ENCODE measurements around the gene ACTL10. TPM values are rescaled to one million over a fixed set of nuclear protein-coding genes. Genes with fewer than 3 reads are reported as not detected.
A peak's percentile ranks its signal among the peaks of the same experiment; 100 is the strongest.

The ACTL10 gene
- total RNA-seq, result 3.1 and 3.6 TPM in 2 replicates

DNA sequence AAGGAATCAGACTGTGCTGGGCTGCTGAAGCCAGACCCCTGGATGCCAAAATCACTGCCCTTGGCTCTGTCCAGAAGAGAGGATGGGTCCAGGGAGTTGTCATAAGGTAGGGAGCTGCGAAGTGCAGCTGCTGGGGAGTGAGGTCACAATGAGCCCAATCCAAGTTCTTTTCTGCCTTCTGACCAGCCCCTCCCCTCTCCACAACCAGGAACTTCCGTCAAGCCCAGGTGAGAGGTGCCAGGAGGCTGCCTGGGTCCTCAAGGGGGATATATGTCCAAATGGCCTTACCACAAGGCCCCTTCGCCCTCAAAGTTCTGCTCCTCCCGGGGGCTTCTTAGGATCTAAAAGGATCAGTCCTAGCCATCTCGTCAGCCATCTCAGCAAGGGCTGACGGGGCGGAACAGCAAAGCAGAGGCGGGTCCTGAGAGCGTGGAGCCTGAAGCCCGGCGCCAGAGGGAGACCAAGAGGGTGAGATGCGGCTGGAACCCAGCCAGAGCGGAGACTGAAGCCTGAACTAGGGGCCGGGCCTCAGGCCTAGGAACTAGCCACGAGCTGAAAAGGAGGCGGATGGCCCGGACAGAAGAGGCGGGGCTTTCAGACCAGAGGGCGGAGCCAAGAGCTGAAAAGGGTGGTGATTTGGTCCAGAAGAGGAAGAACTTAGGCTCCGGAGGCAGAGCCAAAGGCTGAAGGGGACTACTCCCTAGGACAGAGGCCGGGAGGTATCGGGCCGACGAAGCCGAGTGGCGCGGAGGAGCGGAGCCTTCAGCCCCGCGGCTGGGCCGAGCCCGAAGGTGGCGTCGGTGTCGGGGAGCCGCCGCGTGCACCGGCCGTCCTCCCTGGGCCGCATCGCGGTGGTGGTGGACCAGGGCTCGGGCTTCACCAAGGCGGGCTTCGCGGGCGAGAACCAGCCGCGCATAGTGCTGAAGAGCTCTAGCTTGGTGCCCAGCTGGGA, at the start of gene ACTL10:
TSS of gene ACTL10 (plus strand) at position 651 of the 952 bp plus-strand sequence. CDS start 555 bp downstream, outside the sequence.
- TF ChIP-seq, protein P1, sequence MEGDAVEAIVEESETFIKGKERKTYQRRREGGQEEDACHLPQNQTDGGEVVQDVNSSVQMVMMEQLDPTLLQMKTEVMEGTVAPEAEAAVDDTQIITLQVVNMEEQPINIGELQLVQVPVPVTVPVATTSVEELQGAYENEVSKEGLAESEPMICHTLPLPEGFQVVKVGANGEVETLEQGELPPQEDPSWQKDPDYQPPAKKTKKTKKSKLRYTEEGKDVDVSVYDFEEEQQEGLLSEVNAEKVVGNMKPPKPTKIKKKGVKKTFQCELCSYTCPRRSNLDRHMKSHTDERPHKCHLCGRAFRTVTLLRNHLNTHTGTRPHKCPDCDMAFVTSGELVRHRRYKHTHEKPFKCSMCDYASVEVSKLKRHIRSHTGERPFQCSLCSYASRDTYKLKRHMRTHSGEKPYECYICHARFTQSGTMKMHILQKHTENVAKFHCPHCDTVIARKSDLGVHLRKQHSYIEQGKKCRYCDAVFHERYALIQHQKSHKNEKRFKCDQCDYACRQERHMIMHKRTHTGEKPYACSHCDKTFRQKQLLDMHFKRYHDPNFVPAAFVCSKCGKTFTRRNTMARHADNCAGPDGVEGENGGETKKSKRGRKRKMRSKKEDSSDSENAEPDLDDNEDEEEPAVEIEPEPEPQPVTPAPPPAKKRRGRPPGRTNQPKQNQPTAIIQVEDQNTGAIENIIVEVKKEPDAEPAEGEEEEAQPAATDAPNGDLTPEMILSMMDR (IDR thresholded peaks at IDR 0.05; ENCODE audit: insufficient read depth, low read length, poor library complexity, severe bottlenecking), result peak; percentile 51
- Histone ChIP-seq H3K36me3 (ENCODE audit: control insufficient read depth, insufficient read depth, low read length) (no peaks in the 10 kb centered on the region), H3K27me3 (ENCODE audit: control insufficient read depth, insufficient read depth, low read length) (no peaks in the 10 kb centered on the region), H3K4me3 (ENCODE audit: low read depth, low read length) (peak within 1 kb of the TSS; percentile 50)
- DNase-seq (ENCODE audit: low read depth), result peak; percentile 81

DNA sequence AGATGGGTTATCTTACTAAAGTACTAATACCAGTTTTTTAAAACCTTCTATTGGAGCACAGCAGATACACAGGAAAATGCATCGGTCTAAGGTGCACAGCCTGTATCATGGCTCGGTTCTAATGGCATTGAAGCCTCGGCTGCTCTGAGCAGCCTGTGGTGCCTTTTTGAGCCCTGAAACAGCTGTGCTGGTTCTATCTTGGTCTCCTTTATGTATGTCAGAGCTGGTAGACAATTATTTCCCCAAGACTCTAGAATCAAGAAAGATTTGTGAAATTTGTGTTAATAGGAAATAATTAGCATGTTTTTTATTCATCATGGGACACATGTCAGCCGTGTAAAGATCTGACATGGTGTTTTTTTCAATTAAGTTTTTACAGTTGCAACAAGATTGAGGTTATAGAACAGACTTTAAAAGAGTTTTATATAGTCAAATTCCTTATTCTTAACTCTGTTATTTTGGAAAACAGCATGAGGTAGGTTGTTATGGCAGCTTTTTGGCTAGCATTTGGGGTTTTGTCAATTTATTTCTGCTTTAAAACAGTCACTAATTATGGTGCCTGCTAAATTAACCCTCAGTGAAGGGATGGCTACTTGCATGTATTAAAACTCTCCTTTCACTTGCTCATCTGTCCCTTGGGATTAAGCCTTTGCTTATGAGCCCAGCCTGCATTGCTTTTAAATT, 44.9 kb upstream of the ACTL10 start:
- Histone ChIP-seq H3K36me3 (ENCODE audit: control insufficient read depth, insufficient read depth, low read length) (peaks cover 5% of the 10 kb centered on the region), H3K27me3 (ENCODE audit: control insufficient read depth, insufficient read depth, low read length) (no peaks in the 10 kb centered on the region), H3K4me3 (ENCODE audit: low read depth, low read length) (no peak overlapping the region)
- DNase-seq (ENCODE audit: low read depth), result no peak
- TF ChIP-seq, protein P1 (IDR thresholded peaks at IDR 0.05; ENCODE audit: insufficient read depth, low read length, poor library complexity, severe bottlenecking), result no peak

GRCh38 chr20:33622705-33623365, 43.9 kb upstream of the ACTL10 start:
- no peak for DNase-seq (ENCODE audit: low read depth)
- Histone ChIP-seq H3K4me3 (ENCODE audit: low read depth, low read length) (no peak overlapping the region), H3K36me3 (ENCODE audit: control insufficient read depth, insufficient read depth, low read length) (peaks cover 5% of the 10 kb centered on the region), H3K27me3 (ENCODE audit: control insufficient read depth, insufficient read depth, low read length) (no peaks in the 10 kb centered on the region)
- TF ChIP-seq, protein P1 (IDR thresholded peaks at IDR 0.05; ENCODE audit: insufficient read depth, low read length, poor library complexity, severe bottlenecking), result no peak

DNA sequence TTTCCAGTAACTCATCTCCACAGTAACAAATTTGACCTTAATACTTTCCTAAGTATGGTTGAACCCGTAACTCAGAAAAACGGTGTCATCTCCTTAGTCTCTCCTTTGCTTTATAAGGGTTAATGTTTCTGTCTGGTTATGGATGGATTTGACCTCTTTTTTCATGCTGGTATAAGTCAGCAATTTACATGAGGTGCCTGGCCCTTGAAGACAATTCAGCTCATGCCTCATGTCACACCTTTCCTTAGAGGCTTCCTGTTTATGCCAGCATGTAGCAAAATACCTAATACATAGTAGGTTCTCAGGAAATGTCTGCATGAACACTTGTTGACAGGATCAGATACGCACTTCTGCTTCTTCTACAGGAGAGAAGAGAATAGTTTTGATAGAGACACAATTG, 42.3 kb upstream of the ACTL10 start:
- Histone ChIP-seq H3K27me3 (ENCODE audit: control insufficient read depth, insufficient read depth, low read length) (no peaks in the 10 kb centered on the region), H3K4me3 (ENCODE audit: low read depth, low read length) (no peak overlapping the region), H3K36me3 (ENCODE audit: control insufficient read depth, insufficient read depth, low read length) (peaks cover 5% of the 10 kb centered on the region)
- DNase-seq (ENCODE audit: low read depth), result no peak
- TF ChIP-seq, protein P1 (IDR thresholded peaks at IDR 0.05; ENCODE audit: insufficient read depth, low read length, poor library complexity, severe bottlenecking), result no peak

DNA sequence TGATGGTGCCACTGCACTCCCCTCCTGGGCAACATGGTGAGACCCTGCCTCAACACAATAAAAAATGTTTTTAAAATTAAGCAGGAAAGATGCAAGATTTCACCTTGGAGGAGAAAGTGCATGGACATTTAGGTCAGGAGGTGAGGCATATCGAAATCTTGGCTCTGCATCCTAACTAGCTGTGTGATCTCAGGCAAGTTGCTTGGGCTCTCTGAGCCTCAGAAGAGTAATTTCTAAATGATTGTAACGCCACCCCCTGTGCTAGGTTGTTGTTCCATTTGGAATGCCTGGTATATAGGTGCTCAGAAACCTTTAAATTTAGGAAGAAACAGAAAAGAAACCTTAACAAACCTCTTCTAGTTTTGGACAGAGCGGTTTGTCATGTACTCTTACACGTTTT, 40.6 kb upstream of the ACTL10 start:
- H3K4me3 ChIP-seq (ENCODE audit: low read depth, low read length), result no peak overlapping the region
- H3K36me3 ChIP-seq (ENCODE audit: control insufficient read depth, insufficient read depth, low read length), result peaks cover 5% of the 10 kb centered on the region
- TF ChIP-seq, protein P1 (IDR thresholded peaks at IDR 0.05; ENCODE audit: insufficient read depth, low read length, poor library complexity, severe bottlenecking), result no peak
- DNase-seq (ENCODE audit: low read depth), result no peak
- H3K27me3 ChIP-seq (ENCODE audit: control insufficient read depth, insufficient read depth, low read length), result no peaks in the 10 kb centered on the region

All from kidney epithelial cell (primary cell).